LNCAP (cell line): ENCODE data around the gene TMEM72.

ENCODE experiments used
- CTCF ChIP-seq: fragments of 450-650 bp; IDR thresholded peaks from 2 replicates; pipeline ENCODE4 v1.5.1; 2017; ENCODE audit warnings: mild to moderate bottlenecking

The TMEM72 gene

GRCh38 chr10:44922021-44922420 is 10.9 kb downstream of the TMEM72 start:
- no peak for TF ChIP-seq CTCF

GRCh38 chr10:44922796-44923545 is 11.8 kb downstream of the TMEM72 start:
- no peak for TF ChIP-seq CTCF

GRCh38 chr10:44923611-44924010 is 12.5 kb downstream of the TMEM72 start:
- TF ChIP-seq CTCF: no peak

GRCh38 chr10:44924261-44925040 is 13.3 kb downstream of the TMEM72 start:
- no peak for TF ChIP-seq CTCF

- TF ChIP-seq CTCF: 0 out of 2 replicates have a peak, but pooled peaks have one; percentile 7
Measured at GRCh38 chr10:44925224-44925623, 14.1 kb downstream of the TMEM72 start.

GRCh38 chr10:44925811-44926750 is 14.9 kb downstream of the TMEM72 start:
- no peak for TF ChIP-seq CTCF

- no peak for TF ChIP-seq CTCF
Measured at GRCh38 chr10:44926751-44927351, 15.7 kb downstream of the TMEM72 start.
